Suprapubic skin (tissue), 4 donors: ENCODE data around the gene MLX.

ENCODE experiments used
- EP300 ChIP-seq: sonication (generic); formaldehyde crosslinking; IDR thresholded peaks from one replicate; pipeline ENCODE4 v1.6.1; 2017; ENCODE audit warnings: antibody characterized with exemption
- POLR2A ChIP-seq, 2 donors: fragments of 450-650 bp; IDR thresholded peaks; one replicate each; pipeline ENCODE4 v1.6.1; 2017; ENCODE audit warnings: antibody characterized with exemption in 2 of 2, mild to moderate bottlenecking in 2 of 2, moderate library complexity in 2 of 2
- POLR2AphosphoS5 ChIP-seq, 3 donors: sonication (generic); formaldehyde crosslinking; IDR thresholded peaks; one replicate each; pipeline ENCODE4 v1.6.1; 2017; ENCODE audit warnings: antibody characterized with exemption in 3 of 3
- TF ChIP-seq, protein P1 (sequence below), 2 donors: fragments of 200-600 bp in 1 of 2; fragments of 450-650 bp in 1 of 2; sonication (generic) in 1 of 2; IDR thresholded peaks; one replicate each; pipeline ENCODE4 v1.5.1; 2016 to 2019; ENCODE audit warnings: antibody characterized with exemption in 2 of 2, mild to moderate bottlenecking in 1 of 2, moderate library complexity in 1 of 2

DNA sequence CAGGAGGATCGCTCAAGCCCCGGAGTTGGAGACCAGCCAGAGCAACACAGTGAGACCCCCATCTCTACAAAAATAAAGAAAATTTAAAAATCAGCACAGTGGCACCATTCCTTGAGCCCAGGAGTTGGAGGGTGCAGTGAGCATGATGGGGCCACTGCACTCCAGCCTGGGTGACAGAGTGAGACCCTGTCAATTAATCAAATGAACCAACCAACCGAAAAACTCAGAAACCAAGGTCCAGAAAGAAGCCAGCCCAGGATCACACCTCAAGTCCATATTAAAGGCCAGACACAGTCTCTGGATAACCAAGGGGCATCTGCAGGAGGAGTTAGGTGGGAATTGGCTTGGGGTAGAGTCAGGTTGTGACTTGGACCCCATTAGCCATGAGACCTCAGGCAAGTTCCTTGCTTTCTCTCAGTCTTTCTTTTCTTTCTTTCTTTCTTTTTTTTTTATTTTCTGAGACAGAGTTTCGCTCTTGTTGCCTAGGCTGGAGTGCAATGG, 11.7 kb upstream of the MLX start:
- TF ChIP-seq, protein P1, sequence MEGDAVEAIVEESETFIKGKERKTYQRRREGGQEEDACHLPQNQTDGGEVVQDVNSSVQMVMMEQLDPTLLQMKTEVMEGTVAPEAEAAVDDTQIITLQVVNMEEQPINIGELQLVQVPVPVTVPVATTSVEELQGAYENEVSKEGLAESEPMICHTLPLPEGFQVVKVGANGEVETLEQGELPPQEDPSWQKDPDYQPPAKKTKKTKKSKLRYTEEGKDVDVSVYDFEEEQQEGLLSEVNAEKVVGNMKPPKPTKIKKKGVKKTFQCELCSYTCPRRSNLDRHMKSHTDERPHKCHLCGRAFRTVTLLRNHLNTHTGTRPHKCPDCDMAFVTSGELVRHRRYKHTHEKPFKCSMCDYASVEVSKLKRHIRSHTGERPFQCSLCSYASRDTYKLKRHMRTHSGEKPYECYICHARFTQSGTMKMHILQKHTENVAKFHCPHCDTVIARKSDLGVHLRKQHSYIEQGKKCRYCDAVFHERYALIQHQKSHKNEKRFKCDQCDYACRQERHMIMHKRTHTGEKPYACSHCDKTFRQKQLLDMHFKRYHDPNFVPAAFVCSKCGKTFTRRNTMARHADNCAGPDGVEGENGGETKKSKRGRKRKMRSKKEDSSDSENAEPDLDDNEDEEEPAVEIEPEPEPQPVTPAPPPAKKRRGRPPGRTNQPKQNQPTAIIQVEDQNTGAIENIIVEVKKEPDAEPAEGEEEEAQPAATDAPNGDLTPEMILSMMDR (IDR thresholded peaks at IDR 0.05): no peak
- TF ChIP-seq POLR2AphosphoS5 (IDR thresholded peaks at IDR 0.05) (no peak), POLR2A (IDR thresholded peaks at IDR 0.05) (no peak), EP300 (no peak)
